ENCODE data around the gene PTGER4.

DNA sequence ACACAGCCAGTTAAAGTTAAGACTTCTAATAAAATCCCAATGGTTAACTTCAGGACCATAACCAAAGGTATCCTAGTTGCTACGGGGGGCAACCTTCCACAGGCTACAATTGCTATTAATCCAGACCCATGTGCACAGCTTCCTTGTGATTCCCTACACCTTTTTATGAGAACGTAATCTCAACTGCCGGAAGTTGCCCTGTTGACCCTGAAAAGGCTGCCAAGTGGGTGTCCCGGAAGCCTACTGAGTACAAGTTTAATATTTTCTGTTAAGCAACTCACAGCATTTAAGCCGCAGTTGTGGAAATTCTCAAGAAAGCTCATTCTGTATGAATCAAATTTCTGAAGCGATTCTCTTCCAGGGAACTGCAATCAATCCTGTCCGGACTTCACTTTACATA, 48.5 kb upstream of the PTGER4 start:
- TF ChIP-seq, protein P1, sequence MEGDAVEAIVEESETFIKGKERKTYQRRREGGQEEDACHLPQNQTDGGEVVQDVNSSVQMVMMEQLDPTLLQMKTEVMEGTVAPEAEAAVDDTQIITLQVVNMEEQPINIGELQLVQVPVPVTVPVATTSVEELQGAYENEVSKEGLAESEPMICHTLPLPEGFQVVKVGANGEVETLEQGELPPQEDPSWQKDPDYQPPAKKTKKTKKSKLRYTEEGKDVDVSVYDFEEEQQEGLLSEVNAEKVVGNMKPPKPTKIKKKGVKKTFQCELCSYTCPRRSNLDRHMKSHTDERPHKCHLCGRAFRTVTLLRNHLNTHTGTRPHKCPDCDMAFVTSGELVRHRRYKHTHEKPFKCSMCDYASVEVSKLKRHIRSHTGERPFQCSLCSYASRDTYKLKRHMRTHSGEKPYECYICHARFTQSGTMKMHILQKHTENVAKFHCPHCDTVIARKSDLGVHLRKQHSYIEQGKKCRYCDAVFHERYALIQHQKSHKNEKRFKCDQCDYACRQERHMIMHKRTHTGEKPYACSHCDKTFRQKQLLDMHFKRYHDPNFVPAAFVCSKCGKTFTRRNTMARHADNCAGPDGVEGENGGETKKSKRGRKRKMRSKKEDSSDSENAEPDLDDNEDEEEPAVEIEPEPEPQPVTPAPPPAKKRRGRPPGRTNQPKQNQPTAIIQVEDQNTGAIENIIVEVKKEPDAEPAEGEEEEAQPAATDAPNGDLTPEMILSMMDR (IDR thresholded peaks at IDR 0.05): no peak
- TF ChIP-seq EP300 (IDR thresholded peaks at IDR 0.05): no peak
- no peak for TF ChIP-seq POLR2AphosphoS5 (IDR thresholded peaks at IDR 0.05)
